K562 (cell line): ENCODE measurements around the gene DHCR7. TPM values are rescaled to one million over a fixed set of nuclear protein-coding genes. Genes with fewer than 3 reads are reported as not detected.

Experiments
- ARNT ChIP-seq, 2 experiments: fragments of 450-650 bp; IDR thresholded peaks; 2 replicates each; pipeline ENCODE4 v1.6.1; 2016; ENCODE audit warnings: mild to moderate bottlenecking in 1 of 2
- MCM2 ChIP-seq: fragments of 450-650 bp; IDR thresholded peaks from 2 replicates; pipeline ENCODE4 v1.6.1; 2017; ENCODE audit warnings: low read depth, mild to moderate bottlenecking
- OTX1 ChIP-seq: fragments of 450-650 bp; formaldehyde crosslinking; IDR thresholded peaks from 2 replicates; pipeline ENCODE4 v1.4.0; 2022; ENCODE audit warnings: mild to moderate bottlenecking
- PHF8 ChIP-seq: fragments of 200-600 bp; sonication (generic); IDR thresholded peaks from 2 replicates; pipeline ENCODE4 v1.6.1; 2012; ENCODE audit warnings: mixed run types, mild to moderate bottlenecking, inconsistent platforms, low read length, moderate library complexity, borderline replicate concordance
- REST ChIP-seq, 2 experiments: fragments of 450-650 bp; formaldehyde crosslinking in 1 of 2; IDR thresholded peaks; 2 replicates each; pipeline versions ENCODE4 v1.4.0 to v1.6.1; 2014 to 2020; ENCODE audit warnings: mild to moderate bottlenecking in 2 of 2, borderline replicate concordance in 1 of 2, low read depth in 1 of 2
- TAF15 ChIP-seq: fragments of 200-400 bp; formaldehyde crosslinking; IDR thresholded peaks from 2 replicates; pipeline ENCODE4 v1.6.1; 2017; ENCODE audit warnings: mild to moderate bottlenecking, low read depth, low read length, moderate library complexity
- TCF7 ChIP-seq: sonication (generic); IDR thresholded peaks from 2 replicates; pipeline ENCODE4 v1.6.1; 2016; ENCODE audit warnings: antibody characterized with exemption, borderline replicate concordance
- ZNF551 ChIP-seq: fragments of 250-450 bp; sonication (Bioruptor Pico); IDR thresholded peaks from 2 replicates; pipeline ENCODE4 v1.5.0; 2021; ENCODE audit warnings: mild to moderate bottlenecking, moderate library complexity
- ZNF589 ChIP-seq: fragments of 200-800 bp; sonication (Bioruptor generic); IDR thresholded peaks from 2 replicates; pipeline ENCODE4 v1.6.1; 2016; ENCODE audit warnings: low read depth, missing genetic modification characterization, missing compliant biosample characterization
- polyA plus RNA-seq, 8 experiments: library from polyadenylated mRNA; depleted of rRNA in 4 of 8; stranded (reverse) in 5 of 8; unstranded in 3 of 8; fragments of >200 nt; fragmentation: Nextera tagmentation in 2 of 8; fragmentation: Illumina TruSeq in 1 of 8; extraction: Ambion mirVana in 2 of 8; extraction: Trizol in 1 of 8; gene quantifications; 2 replicates each; pipeline versions ENCODE4 v1.2.1 to v1.2.3, GENCODE V29; 2011 to 2014; ENCODE audit warnings: inconsistent platforms in 1 of 8, missing spikeins in 1 of 8
- total RNA-seq, 7 experiments: library from RNA; depleted of rRNA in 6 of 7; stranded (reverse); fragments of >200 nt in 6 of 7; fragmentation: Illumina TruSeq in 2 of 7; extraction: Trizol in 2 of 7; gene quantifications; 2 replicates each; pipeline versions ENCODE4 v1.2.1 to v1.2.3, GENCODE V29; 2011 to 2021; ENCODE audit warnings: low replicate concordance in 1 of 7
- TF ChIP-seq, protein P1 (sequence below): fragments of 250-450 bp; sonication (Bioruptor Pico); IDR thresholded peaks from 2 replicates; pipeline ENCODE4 v1.5.0; 2020; ENCODE audit warnings: mild to moderate bottlenecking, borderline replicate concordance
- TF ChIP-seq, protein P2 (sequence below): fragments of 200-400 bp; formaldehyde crosslinking; IDR thresholded peaks from 2 replicates; pipeline ENCODE4 v1.6.1; 2017; ENCODE audit warnings: mild to moderate bottlenecking, low read depth, low read length, moderate library complexity
- TF ChIP-seq, protein P3 (sequence below): fragments of 450-650 bp; formaldehyde crosslinking; IDR thresholded peaks from 2 replicates; pipeline ENCODE4 v1.4.0; 2020; ENCODE audit warnings: mild to moderate bottlenecking, moderate library complexity

DHCR7 gene
- total and polyA plus RNA-seq, 9 of the 15 experiments (the other 6 are each of a cell fraction or from before 2014, with no cell fraction given): 8.4 to 192 (median 82.4) TPM

- TF ChIP-seq ZNF589 (CRISPR knock-in tag) (no peak), TCF7 (no peak), REST (IDR thresholded peaks at IDR 0.05; ENCODE audit: borderline replicate concordance) (no peak), REST (CRISPR knock-in tag; IDR thresholded peaks at IDR 0.05; ENCODE audit: low read depth) (peak; percentile 15; the same call in 1 of the 2 replicates), ZNF551 (no peak), TAF15 (no peak), PHF8 (peak; percentile 69; the same call in 1 of the 2 replicates), OTX1 (CRISPR knock-in tag) (no peak), MCM2 (no peak), ARNT (IDR thresholded peaks at IDR 0.05) (no peak)
- TF ChIP-seq, protein P1, sequence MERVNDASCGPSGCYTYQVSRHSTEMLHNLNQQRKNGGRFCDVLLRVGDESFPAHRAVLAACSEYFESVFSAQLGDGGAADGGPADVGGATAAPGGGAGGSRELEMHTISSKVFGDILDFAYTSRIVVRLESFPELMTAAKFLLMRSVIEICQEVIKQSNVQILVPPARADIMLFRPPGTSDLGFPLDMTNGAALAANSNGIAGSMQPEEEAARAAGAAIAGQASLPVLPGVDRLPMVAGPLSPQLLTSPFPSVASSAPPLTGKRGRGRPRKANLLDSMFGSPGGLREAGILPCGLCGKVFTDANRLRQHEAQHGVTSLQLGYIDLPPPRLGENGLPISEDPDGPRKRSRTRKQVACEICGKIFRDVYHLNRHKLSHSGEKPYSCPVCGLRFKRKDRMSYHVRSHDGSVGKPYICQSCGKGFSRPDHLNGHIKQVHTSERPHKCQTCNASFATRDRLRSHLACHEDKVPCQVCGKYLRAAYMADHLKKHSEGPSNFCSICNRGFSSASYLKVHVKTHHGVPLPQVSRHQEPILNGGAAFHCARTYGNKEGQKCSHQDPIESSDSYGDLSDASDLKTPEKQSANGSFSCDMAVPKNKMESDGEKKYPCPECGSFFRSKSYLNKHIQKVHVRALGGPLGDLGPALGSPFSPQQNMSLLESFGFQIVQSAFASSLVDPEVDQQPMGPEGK (CRISPR knock-in tag): no peak
- TF ChIP-seq, protein P2, sequence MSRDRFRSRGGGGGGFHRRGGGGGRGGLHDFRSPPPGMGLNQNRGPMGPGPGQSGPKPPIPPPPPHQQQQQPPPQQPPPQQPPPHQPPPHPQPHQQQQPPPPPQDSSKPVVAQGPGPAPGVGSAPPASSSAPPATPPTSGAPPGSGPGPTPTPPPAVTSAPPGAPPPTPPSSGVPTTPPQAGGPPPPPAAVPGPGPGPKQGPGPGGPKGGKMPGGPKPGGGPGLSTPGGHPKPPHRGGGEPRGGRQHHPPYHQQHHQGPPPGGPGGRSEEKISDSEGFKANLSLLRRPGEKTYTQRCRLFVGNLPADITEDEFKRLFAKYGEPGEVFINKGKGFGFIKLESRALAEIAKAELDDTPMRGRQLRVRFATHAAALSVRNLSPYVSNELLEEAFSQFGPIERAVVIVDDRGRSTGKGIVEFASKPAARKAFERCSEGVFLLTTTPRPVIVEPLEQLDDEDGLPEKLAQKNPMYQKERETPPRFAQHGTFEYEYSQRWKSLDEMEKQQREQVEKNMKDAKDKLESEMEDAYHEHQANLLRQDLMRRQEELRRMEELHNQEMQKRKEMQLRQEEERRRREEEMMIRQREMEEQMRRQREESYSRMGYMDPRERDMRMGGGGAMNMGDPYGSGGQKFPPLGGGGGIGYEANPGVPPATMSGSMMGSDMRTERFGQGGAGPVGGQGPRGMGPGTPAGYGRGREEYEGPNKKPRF: no peak
- TF ChIP-seq, protein P3, sequence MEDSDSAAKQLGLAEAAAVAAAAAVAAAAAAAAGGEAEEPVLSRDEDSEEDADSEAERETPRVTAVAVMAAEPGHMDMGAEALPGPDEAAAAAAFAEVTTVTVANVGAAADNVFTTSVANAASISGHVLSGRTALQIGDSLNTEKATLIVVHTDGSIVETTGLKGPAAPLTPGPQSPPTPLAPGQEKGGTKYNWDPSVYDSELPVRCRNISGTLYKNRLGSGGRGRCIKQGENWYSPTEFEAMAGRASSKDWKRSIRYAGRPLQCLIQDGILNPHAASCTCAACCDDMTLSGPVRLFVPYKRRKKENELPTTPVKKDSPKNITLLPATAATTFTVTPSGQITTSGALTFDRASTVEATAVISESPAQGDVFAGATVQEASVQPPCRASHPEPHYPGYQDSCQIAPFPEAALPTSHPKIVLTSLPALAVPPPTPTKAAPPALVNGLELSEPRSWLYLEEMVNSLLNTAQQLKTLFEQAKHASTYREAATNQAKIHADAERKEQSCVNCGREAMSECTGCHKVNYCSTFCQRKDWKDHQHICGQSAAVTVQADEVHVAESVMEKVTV: no peak
Observed at GRCh38 chr11:71448257-71449171, at the start of gene DHCR7 (continued).
